Measurements from ENCODE around the gene CDHR2.

CDHR2 gene

DNA sequence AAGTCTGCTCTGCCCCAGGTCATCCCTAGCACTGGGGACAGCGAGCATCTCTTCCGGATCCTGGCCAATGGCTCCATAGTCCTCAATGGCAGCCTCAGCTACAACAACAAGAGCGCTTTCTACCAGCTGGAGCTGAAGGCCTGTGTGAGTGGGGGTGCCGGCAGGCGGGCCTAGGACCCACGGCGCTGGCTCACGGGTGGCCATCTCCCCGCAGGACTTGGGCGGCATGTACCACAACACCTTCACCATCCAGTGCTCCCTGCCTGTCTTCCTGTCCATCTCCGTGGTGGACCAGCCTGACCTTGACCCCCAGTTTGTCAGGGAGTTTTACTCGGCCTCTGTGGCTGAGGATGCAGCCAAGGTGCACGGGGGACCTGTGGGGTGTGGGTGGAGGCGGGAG lies 25.9 kb downstream of the CDHR2 start:
- H3K27me3 ChIP-seq: peaks cover 0 to 60% of the 10 kb centered on the region in 2 donors
- no peaks in the 10 kb centered on the region for H3K36me3 ChIP-seq
- intact Hi-C loops (cut with DNase I; ENCODE audit: low total_unique reads): loop anchor here (10.0 kb wide), 1 partner anchor 310 kb away; no protein-coding TSS in a partner anchor

DNA sequence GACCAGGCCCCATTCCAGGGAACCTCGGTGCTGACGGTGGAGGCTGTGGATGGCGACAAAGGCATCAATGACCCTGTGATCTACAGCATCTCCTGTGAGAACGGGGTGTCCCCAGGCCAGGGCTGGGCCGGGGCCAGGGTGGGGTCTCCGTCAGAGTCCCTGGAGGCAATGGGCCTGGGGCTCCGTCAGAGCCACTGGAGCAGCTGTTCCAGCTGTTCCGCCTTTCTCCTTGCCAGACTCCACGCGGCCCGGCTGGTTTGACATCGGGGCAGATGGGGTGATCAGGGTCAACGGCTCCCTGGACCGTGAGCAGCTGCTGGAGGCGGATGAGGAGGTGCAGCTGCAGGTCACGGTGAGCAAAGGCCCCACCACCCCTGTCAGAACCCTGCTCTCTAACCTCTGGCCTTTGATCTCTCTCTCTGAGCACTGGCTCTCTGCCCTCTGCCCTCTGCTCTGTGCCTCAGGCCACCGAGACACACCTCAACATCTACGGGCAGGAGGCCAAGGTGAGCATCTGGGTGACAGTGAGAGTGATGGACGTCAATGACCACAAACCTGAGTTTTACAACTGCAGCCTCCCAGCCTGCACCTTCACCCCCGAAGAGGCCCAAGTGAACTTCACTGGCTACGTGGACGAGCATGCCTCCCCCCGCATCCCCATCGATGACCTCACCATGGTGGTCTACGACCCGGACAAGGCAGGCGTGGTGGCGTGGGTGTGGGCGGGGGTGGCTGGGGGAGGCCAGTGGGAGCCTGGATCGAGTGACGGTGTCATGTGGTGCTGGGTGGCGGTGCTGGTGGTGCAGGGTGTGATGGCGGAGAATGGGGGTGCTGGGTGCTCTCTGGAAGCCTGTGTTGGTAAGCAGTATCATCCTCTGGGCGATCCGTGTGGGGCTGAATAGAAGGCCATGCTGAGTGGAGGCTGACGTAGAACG lies 26.6 kb downstream of the CDHR2 start:
- intact Hi-C loops (cut with DNase I; ENCODE audit: low total_unique reads): loop anchor here (10.0 kb wide), 1 partner anchor 309 kb away; no protein-coding TSS in a partner anchor

More for the DNA sequence above, 25.9 kb downstream of the CDHR2 start:
- DNase-seq: no peak
- no peak for TF ChIP-seq CTCF (IDR thresholded peaks at IDR 0.05)
- Histone ChIP-seq H3K4me1 (no peaks in the 10 kb centered on the region), H3K4me3 (no peak overlapping the region), H3K27ac (no peak overlapping the region), H3K9me3 (no peaks in the 10 kb centered on the region)

DNA sequence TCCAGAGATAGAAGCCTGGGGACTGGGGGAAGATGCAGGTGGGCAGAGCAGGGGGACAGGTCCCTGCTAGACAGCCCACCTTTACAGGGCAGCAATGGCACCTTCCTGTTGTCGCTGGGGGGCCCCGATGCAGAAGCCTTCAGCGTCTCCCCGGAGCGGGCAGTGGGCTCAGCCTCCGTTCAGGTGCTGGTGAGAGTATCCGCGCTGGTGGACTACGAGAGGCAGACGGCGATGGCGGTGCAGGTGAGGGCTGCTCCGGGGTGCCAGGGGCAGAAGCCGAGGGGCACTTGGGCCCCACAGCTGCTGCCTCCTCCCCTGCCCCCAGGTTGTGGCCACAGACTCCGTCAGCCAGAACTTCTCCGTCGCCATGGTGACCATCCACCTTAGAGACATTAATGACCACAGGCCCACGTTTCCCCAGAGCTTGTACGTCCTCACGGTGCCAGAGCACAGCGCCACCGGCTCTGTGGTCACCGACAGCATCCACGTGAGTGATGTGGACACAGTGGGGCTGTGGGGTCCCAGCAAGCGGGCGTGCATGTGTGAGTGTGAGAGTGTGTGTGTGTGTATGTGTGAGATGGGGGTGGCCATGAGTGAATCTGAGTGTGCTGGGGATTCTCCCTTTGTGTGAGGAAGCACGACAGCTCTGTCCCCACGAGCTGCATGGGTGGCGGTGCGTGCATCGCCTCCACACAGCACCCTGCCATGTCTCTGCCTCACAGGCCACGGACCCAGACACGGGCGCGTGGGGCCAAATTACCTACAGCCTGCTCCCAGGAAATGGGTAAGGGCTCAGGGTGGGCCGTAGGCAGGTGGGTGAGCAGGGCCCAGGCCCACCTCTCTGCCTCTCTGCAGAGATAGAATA lies 28.4 kb downstream of the CDHR2 start:
- DNase-seq: no peak
- Histone ChIP-seq H3K9me3 (no peaks in the 10 kb centered on the region), H3K27ac (no peak overlapping the region), H3K4me1 (no peaks in the 10 kb centered on the region), H3K27me3 (peaks cover 0 to 53% of the 10 kb centered on the region in 2 donors), H3K36me3 (no peaks in the 10 kb centered on the region), H3K4me3 (no peak overlapping the region)
- no peak for TF ChIP-seq CTCF (IDR thresholded peaks at IDR 0.05)
- intact Hi-C loops (cut with DNase I; ENCODE audit: low total_unique reads): loop anchor here (10.0 kb wide), 1 partner anchor 307 kb away; no protein-coding TSS in a partner anchor

More for the DNA sequence above, 26.6 kb downstream of the CDHR2 start:
- no peaks in the 10 kb centered on the region for H3K4me1 ChIP-seq
- no peak for TF ChIP-seq CTCF (IDR thresholded peaks at IDR 0.05)
- H3K4me3 ChIP-seq: no peak overlapping the region
- no peaks in the 10 kb centered on the region for H3K36me3 ChIP-seq
- H3K9me3 ChIP-seq: no peaks in the 10 kb centered on the region
- DNase-seq: no peak
- peaks cover 0 to 55% of the 10 kb centered on the region in 2 donors for H3K27me3 ChIP-seq
- H3K27ac ChIP-seq: no peak overlapping the region

GRCh38 chr5:176578391-176578808 lies 29.3 kb downstream of the CDHR2 start:
- no peaks in the 10 kb centered on the region for H3K36me3 ChIP-seq
- H3K9me3 ChIP-seq: no peaks in the 10 kb centered on the region
- TF ChIP-seq CTCF (IDR thresholded peaks at IDR 0.05): peak in 1 of 2 experiments; percentile 19
- H3K4me3 ChIP-seq: no peak overlapping the region
- intact Hi-C loops (cut with DNase I; ENCODE audit: low total_unique reads): loop anchor here (10.0 kb wide), 1 partner anchor 306 kb away; no protein-coding TSS in a partner anchor
- DNase-seq: no peak
- H3K27ac ChIP-seq: no peak overlapping the region
- H3K4me1 ChIP-seq: no peaks in the 10 kb centered on the region
- peaks cover 0 to 48% of the 10 kb centered on the region in 2 donors for H3K27me3 ChIP-seq

DNA sequence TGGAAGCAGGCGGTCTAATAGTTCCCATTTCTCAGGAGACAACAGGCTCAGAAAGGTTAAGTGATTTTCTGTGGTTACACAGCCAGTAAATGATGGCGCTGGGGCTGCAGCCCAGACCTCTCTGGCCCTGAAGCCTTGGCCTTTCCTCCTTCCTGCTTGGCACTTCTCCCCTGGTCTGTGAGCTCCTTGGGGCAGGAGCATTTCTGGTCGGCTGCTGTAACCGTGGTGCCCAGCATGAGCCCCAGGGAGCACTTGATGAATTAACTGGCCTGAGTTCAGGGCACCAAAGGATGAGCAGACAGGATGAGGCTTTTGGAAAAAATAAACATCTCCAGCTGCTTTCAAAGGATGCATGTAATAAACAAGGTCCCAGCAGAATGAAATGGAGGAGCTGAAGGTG lies 30.2 kb downstream of the CDHR2 start:
- Histone ChIP-seq H3K36me3 (no peaks in the 10 kb centered on the region), H3K4me3 (no peak overlapping the region), H3K27ac (no peak overlapping the region), H3K9me3 (peaks cover 0 to 5% (median 2%) of the 10 kb centered on the region in 3 donors), H3K4me1 (no peaks in the 10 kb centered on the region), H3K27me3 (peaks cover 0 to 39% of the 10 kb centered on the region in 2 donors)
- no peak for TF ChIP-seq CTCF (IDR thresholded peaks at IDR 0.05)
- intact Hi-C loops (cut with DNase I; ENCODE audit: low total_unique reads): loop anchor here (10.0 kb wide), 1 partner anchor 305 kb away; no protein-coding TSS in a partner anchor
- DNase-seq: no peak
